GM18861 (cell line): Measurements from ENCODE around the gene CADPS2.
"Not testable (repeated sequence)": the region's sequence is repeated elsewhere in the genome, so short reads cannot be mapped to it uniquely, and the experiment has no call there.

Experiments
- ATAC-seq: cut with Tn5 transposase; IDR thresholded peaks from one replicate; pipeline ENCODE4 v1.9.1; 2021; ENCODE audit not compliant: unreplicated experiment

CADPS2 gene

DNA sequence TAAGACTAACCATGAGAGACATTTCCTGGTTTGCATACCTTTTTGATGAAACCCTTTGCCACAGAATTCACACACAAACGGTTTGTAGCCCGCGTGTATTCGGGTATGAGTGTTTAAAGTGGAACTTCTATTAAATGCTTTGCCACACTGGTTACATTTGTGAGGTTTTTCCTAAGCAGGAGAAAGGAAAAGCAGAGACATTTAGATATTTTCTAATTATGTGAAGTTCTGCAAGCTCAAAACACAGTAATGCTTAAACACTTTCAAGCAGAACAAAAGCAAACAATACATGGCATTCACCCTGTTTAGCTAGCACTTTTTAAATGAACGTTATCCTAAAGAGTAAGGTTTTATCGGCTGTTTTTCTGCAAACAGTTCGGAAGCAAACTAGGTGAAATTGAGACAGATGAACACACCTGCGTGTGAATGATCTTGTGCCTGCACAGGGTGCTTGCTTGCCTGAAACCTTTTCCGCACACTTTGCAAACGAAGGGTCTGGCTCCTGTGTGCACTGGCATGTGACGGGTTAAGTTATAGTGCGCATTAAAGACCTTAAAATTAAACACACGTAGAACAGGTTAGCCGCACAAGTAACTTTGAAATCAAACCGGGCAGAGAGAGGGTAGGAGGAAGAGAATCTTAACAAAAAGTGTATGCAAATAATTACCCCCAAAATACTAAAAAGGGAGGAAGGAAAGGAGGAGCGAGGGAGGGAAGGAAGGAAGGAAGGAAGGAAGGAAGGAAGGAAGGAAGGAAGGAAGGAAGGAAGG is 583.3 kb downstream of the CADPS2 start:
- ATAC-seq = no peak

DNA sequence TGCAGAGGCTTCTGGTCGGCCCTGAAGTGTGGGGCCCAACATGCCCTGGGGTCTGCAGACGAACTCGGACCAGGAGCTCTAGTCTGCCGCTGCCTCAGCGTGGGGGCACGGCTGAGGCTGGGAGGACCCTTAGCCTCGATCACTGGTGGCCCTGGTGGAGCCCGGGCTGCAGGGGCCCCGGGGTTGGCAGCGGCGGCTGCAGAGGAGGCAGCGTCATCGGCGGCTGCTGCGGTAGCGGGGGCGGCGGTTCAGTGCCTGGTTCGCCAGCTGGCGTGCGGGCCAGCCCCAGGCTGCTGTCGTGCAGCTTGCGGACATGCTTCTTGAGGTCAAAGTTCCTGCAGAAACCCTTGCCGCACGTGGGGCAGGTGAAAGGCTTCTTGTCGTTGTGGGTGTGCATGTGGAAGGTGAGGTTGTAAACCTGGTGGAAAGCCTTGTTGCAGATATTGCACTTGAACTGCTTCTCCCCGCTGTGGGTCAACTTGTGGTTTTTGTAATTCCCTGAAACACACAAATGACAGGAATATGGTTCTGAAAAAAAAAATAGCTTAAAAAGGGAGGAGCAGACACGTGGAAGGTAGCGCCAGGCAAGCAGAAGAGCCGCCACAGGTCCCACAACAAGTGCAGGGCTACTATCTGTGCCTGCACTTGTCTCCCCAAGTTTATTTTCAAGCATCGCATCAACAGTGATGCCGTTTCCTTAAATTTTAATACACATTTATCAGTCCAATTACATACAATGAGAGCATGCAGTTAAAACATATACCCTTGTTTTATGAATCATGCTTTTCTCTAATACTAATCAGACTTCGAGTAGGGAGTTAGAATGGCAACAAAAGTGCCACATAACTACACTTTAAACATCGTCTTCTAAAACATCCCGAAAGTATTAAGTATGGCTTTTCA is 584.2 kb downstream of the CADPS2 start:
- ATAC-seq = no peak

DNA sequence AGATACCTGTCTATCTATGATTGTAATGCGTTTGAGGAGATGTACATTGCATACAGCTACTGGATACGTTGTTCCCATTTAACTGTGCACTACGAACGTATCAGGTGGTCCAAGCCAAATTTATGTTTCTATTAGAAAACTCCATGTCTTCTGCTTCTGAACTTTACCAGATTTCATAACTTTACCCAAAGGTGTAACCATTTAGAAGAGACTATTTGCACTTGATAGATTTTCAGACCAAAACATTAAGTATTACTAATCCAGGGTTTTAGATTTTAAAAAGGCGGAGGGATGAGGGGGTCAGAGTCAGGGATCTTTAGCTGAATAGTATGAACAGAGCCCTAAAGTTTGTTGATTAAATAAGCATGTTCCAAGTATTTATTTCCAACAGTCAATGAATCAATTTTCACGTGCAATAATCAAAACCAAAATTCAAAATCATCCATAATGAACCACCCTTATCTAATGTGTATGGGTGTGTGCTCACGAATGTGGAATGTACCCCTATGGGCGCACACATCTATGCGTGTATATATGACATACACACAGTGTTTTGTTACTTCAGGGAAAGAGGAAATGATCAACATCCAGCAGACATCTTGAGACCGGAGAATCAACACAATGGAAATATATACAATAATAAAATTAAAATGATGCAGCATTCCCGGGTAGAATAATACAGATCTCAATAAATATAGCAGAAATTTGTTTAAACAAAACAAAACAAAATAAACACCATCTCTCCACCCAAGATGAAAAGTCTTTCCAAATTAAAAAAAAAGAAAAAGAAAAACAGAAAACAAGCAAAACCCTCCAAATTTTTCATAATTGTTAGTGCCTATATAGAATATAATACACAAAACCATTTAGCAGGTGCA is 585.1 kb downstream of the CADPS2 start:
- ATAC-seq = no peak

DNA sequence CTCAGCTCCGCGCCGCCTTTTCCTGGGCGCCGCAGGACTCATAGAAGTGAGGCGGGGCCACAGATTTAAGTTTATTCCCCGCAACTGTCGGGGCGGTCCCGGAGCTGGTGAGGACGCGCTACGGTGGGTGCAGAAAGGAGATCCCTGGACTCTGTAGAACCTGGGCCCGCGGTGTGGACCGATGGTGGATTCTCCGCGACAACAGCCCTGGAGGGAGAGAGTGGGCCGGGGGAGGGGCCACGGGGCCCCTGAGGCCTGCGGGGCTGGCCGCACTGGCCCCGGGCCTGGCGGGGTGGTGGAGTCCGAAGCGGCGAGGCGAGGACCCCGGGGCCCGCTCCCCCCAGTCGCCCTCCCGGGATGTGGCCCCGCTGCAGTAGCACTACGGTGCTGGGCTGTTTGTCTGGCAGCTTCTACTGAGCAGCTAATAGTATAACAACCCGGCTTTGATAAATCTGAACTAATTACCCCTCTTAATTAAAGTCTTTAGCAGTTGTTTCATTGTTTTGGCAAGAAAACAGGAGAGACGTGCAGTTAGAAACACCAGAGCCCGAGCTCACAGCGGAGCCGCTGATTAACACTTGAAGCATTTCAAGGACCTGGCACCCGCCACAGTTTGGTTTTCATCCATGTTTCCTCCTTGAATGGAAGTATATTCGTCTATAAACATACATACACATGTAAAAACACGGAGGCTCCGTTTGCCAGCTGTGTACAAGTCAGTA is 585.9 kb downstream of the CADPS2 start:
- no peak for ATAC-seq

DNA sequence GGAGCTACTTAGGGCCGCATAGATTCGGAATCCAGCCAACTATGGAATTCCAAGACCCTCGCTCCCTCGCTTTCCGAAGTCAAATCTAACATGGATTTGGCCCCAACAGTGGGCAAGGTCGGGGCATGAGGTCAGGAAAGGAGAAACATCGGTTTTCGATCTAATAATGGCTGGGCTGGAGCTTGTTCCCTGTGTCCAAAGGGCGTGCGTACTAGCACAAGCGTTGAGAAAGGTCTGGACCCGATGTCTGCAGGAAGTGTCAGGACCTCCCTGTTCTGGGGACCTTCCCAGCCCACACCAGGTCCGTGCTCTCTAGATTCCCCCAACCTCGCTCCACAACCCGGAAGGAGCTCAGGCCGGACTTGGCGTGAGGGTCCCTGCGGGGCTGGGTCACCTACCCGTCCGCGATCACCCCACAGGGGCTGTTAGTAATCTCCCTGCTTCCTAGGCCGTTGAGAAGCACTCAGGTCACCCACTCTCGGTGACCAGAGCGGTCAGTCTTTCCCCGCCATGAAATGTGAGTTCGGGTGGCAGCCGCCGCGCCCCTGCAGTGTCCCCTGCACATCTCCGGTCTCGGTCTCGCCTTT is 586.5 kb downstream of the CADPS2 start:
- ATAC-seq = no peak

DNA sequence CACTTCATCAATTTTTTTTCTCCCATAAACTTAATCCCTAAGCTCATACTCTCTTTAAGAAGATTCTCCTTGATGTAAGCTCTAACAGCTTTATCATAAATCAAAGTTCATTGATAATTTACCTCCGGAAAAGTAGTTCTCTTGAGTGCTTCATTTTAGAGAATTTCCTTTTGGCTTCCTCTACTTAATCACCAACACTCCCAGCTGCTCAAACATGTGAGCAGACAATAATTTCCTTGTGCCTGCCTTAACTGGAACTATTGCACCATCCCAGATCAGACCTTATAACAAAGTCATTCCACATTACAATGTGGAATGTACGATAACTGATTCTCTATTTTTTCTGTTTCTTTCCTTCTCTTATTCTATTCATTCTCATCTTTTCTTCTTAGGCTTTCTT is 587.6 kb downstream of the CADPS2 start:
- ATAC-seq = no peak

DNA sequence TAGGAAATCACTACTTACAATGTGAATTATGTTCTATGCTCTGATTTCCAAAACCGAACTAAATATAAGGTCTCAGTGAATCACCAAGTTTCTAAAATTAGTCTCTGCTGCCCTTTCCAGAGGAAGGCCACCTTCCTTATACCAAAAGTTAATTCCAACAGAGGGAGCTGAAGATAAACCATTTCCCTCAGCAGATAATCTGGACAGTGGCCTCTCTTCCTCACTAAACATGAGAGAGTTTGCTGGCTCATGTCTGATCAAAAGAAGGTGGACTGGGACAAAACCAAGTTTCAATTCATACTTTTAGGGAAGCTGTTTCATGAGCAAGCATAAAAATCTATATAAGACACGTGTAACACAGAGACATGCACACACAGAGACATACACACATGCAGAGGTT is 588.1 kb downstream of the CADPS2 start:
- no peak for ATAC-seq

DNA sequence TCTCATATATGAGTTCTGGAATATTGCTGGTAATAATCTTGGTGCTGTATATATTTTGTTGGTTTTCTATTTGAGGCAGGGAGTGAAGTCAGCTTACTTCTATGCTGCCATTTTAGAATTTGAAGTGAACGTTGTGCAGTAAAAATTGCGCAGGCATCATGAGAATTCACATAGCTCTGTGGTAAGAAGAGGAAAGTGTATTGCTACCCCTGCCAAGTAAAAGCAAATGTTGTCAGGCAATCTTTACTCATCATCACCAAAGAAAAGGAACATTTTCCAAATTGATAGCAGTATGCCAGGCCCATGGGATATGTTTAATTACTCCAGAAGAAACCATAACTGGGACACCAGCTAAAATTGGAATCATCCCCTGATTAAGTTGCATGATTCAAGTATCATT is 595.1 kb downstream of the CADPS2 start:
- no peak for ATAC-seq

GRCh38 chr7:122290476-122290875 is 595.8 kb downstream of the CADPS2 start:
- ATAC-seq = no peak

DNA sequence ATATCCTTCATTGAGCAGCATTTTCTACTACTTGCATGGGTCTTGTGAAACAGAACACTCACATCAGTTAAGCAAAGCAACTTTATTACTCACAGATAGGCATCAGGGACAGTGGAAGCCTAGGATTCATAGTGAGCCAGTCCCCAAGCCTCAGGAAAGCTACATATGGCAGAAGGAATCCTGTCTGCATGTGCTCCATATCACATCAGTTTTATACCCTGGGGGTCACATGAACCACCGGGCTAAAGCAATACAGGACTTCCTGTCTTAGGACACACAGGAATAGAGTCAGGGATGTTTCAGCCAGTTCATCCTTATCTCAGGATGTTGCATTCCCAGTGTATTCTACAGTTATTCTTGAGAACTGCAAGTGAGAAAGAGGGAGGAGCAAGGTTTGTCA is 596.8 kb downstream of the CADPS2 start:
- no peak for ATAC-seq

- not testable (repeated sequence) for ATAC-seq
Observed at GRCh38 chr7:122284608-122285007, 601.7 kb downstream of the CADPS2 start.

- no peak for ATAC-seq
Observed at GRCh38 chr7:122273117-122273516, 613.1 kb downstream of the CADPS2 start.

- no peak for ATAC-seq
Observed at GRCh38 chr7:122269241-122269640, 617.0 kb downstream of the CADPS2 start.
